Fibroblast of lung (primary cell): ENCODE measurements around the gene IKBKE. TPM values are rescaled to one million over a fixed set of nuclear protein-coding genes. Genes with fewer than 3 reads are reported as not detected.

Experiments
- DNase-seq, 2 donors: peaks; one replicate each; pipeline versions ENCODE4 v3.0.0 to v3.0.0-alpha.2; 2010; ENCODE audit warnings: low read depth in 2 of 2
- H2AFZ ChIP-seq: 2 replicates; pipeline ENCODE4 v1.5.1; 2012; ENCODE audit warnings: low read length, control low read depth, inconsistent platforms
- H3K27ac ChIP-seq: 2 replicates; pipeline ENCODE4 v1.5.1; 2011; ENCODE audit warnings: low read length, control low read depth; ENCODE audit not compliant: insufficient read depth
- H3K27me3 ChIP-seq: 2 replicates; pipeline ENCODE4 v1.5.1; 2011; ENCODE audit warnings: mild to moderate bottlenecking, low read length; ENCODE audit not compliant: control insufficient read depth, insufficient read depth
- H3K36me3 ChIP-seq: 2 replicates; pipeline ENCODE4 v1.5.1; 2011; ENCODE audit warnings: low read length; ENCODE audit not compliant: control insufficient read depth, insufficient read depth
- H3K4me1 ChIP-seq: 2 replicates; pipeline ENCODE4 v1.5.1; 2011; ENCODE audit warnings: low read length; ENCODE audit not compliant: control insufficient read depth, insufficient read depth; ENCODE audit errors: extremely low read depth
- H3K4me2 ChIP-seq: 2 replicates; pipeline ENCODE4 v1.5.1; 2011; ENCODE audit warnings: low read length, control low read depth; ENCODE audit not compliant: insufficient read depth; ENCODE audit errors: extremely low read depth
- H3K4me3 ChIP-seq, 4 experiments: fragments of 200-600 bp in 1 of 4; sonication (generic) in 1 of 4; replicated peaks in 1 of 4; 2 replicates each; pipeline ENCODE4 v1.5.1; 2011 to 2016; ENCODE audit warnings: low read length in 4 of 4, low read depth in 3 of 4, mild to moderate bottlenecking in 3 of 4, control low read depth in 2 of 4, inconsistent platforms in 1 of 4, mixed read lengths in 1 of 4; ENCODE audit not compliant: insufficient read depth in 1 of 4; ENCODE audit errors: control extremely low read depth in 1 of 4
- H3K79me2 ChIP-seq: 2 replicates; pipeline ENCODE4 v1.5.1; 2012; ENCODE audit warnings: mild to moderate bottlenecking, low read length, inconsistent platforms; ENCODE audit not compliant: control insufficient read depth, insufficient read depth
- H3K9ac ChIP-seq: 2 replicates; pipeline ENCODE4 v1.5.1; 2011; ENCODE audit warnings: mild to moderate bottlenecking, low read length, control low read depth; ENCODE audit not compliant: insufficient read depth
- H3K9me3 ChIP-seq: 2 replicates; pipeline ENCODE4 v1.5.1; 2012; ENCODE audit warnings: low read depth, low read length; ENCODE audit not compliant: control insufficient read depth, insufficient read depth
- H4K20me1 ChIP-seq: 2 replicates; pipeline ENCODE4 v1.5.1; 2011; ENCODE audit warnings: low read length; ENCODE audit not compliant: control insufficient read depth, insufficient read depth; ENCODE audit errors: extremely low read depth
- CTCF ChIP-seq, 2 donors: IDR thresholded peaks in 1 of 2; conservative IDR thresholded peaks in 1 of 2; 1 replicate in 1 of 2; 2 replicates in 1 of 2; pipeline ENCODE4 v1.5.1; 2011 to 2012; ENCODE audit warnings: low read length in 2 of 2, control low read depth in 1 of 2, inconsistent platforms in 1 of 2, low read depth in 1 of 2, mild to moderate bottlenecking in 1 of 2
- EZH2 ChIP-seq: IDR thresholded peaks from 2 replicates; pipeline ENCODE4 v1.5.1; 2012; ENCODE audit warnings: low read length, control low read depth, mild to moderate bottlenecking; ENCODE audit errors: missing control alignments
- polyA plus RNA-seq, 2 donors: library from polyadenylated mRNA; depleted of rRNA in 1 of 2; stranded (reverse) in 1 of 2; unstranded in 1 of 2; fragments of >200 nt; gene quantifications; 2 replicates each; pipeline ENCODE4 v1.2.1, GENCODE V29; 2011 to 2012; ENCODE audit warnings: missing spikeins in 1 of 2
- total RNA-seq: library from RNA; depleted of rRNA; stranded (reverse); fragments of >200 nt; gene quantifications from 2 replicates; pipeline ENCODE4 v1.2.1, GENCODE V29; 2014

Gene IKBKE
- total and polyA plus RNA-seq, 2 donors (not counting 1 experiment from before 2014, with no cell fraction given) = 9.6 to 12.4 TPM

DNA sequence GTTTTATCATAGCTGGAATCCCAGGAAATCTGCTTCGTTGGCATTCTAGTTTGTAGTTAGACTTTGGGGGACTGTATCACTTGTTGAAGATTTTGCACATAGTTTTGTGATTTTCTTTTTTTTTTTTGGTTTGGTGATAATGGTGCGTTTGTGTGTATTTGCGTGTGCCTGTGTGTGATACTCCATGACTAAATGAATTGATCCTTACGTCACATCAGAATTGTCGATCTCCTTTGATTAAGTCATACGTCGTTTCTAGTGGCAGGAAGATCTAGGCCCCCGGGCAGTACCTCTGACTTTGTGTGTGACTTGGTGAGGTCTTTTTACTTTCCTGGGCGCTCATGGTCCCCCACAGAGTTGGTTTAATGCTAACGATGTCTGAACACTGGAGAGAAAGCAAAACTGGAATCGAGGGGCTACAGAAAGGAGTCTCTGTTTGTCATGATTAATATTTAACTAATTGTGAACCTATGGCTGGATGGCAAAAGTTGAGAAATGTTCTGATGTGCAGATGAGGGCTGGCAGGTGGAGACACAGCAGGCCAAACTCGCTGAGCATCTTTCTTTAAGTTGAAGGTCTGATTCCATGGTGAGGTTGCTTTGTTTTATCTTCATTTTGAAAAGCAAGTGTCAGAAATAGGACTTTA is 39.5 kb downstream of the IKBKE start:
- H3K27me3 ChIP-seq = peaks cover 2% of the 10 kb centered on the region
- TF ChIP-seq CTCF (conservative IDR thresholded peaks at IDR 0.05 in 1 of 2, IDR thresholded peaks at IDR 0.05 in 1 of 2; ENCODE audit: low read depth in 1 of 2, low read length in 2 of 2) = no peak
- TF ChIP-seq EZH2 = no peak
- DNase-seq = no peak
- H3K4me2 ChIP-seq = peak overlapping the region; percentile 40
- H3K9me3 ChIP-seq = no peaks in the 10 kb centered on the region
- no peak overlapping the region for H2AFZ ChIP-seq
- peaks cover 28% of the 10 kb centered on the region for H3K4me1 ChIP-seq
- no peak overlapping the region for H3K9ac ChIP-seq
- no peaks in the 10 kb centered on the region for H3K36me3 ChIP-seq
- H3K79me2 ChIP-seq = no peaks in the 10 kb centered on the region
- H3K4me3 ChIP-seq = no peak overlapping the region
- no peak overlapping the region for H3K27ac ChIP-seq
- H4K20me1 ChIP-seq = no peaks in the 10 kb centered on the region

DNA sequence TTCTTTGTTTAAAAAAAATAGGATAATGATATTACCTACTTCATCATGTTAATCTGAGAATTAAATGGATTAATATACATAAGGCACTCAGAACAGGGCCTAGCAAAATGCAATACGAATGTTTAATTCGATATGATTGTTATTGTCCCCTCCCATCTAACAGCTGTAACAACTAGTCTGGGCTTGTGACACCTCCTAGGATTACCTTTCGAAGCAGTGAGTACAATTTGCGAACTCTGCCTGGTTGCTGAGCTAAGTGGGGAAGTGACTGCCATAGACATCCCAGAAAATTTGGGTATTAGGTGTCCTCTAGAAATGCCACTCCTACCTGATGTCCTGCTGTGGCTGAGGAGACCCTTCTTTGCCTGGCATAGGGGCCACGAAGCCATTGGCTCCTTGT is 40.1 kb downstream of the IKBKE start:
- H3K27me3 ChIP-seq = peaks cover 2% of the 10 kb centered on the region
- H4K20me1 ChIP-seq = no peaks in the 10 kb centered on the region
- H3K9ac ChIP-seq = no peak overlapping the region
- no peak overlapping the region for H3K4me2 ChIP-seq
- no peaks in the 10 kb centered on the region for H3K79me2 ChIP-seq
- no peak overlapping the region for H2AFZ ChIP-seq
- H3K4me3 ChIP-seq = no peak overlapping the region
- no peak for DNase-seq
- H3K9me3 ChIP-seq = no peaks in the 10 kb centered on the region
- H3K36me3 ChIP-seq = no peaks in the 10 kb centered on the region
- H3K4me1 ChIP-seq = peaks cover 24% of the 10 kb centered on the region
- no peak overlapping the region for H3K27ac ChIP-seq
- no peak for TF ChIP-seq EZH2
- TF ChIP-seq CTCF (conservative IDR thresholded peaks at IDR 0.05 in 1 of 2, IDR thresholded peaks at IDR 0.05 in 1 of 2; ENCODE audit: low read depth in 1 of 2, low read length in 2 of 2) = no peak

DNA sequence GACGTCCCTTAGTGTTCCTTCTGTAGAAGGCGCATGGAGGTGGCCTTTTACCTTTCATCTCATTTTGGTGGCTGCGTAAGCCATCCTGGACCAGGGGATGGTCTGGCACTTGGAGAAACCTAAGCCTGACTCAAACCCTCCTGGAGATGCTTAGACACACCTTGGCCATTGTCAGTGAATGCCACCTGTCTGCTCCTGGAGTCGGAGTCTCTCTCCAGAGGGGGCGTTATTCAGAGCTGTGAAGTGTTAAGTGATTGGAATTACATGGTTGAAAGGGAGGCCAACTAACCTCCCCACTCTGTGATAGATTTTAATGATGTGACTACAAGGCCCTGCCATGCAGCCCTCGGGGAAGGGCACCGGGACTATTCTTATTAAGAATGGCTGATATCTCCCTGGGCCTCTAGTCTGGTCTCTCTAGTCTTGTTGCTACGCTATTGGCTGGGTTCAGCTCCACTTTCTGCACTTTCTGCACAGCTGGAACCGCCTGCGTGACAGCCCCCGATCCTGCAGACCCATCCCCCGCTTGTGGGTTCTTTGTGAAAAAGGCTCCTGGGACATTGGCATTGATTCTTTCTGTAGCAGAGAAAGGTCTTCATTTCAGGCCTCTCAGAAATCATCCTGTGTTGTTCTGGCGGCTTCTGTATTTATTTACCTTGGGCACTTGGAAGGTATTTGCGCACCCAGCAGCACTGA is 41.2 kb downstream of the IKBKE start:
- Histone ChIP-seq H3K27me3 (no peaks in the 10 kb centered on the region), H3K79me2 (no peaks in the 10 kb centered on the region), H3K27ac (no peak overlapping the region), H4K20me1 (no peaks in the 10 kb centered on the region), H3K9ac (no peak overlapping the region), H3K9me3 (no peaks in the 10 kb centered on the region), H3K4me2 (peak overlapping the region; percentile 63), H3K4me3 (no peak overlapping the region), H3K36me3 (no peaks in the 10 kb centered on the region), H2AFZ (no peak overlapping the region), H3K4me1 (peaks cover 24% of the 10 kb centered on the region)
- no peak for DNase-seq
- TF ChIP-seq CTCF (conservative IDR thresholded peaks at IDR 0.05 in 1 of 2, IDR thresholded peaks at IDR 0.05 in 1 of 2; ENCODE audit: low read depth in 1 of 2, low read length in 2 of 2) (no peak), EZH2 (no peak)
